NB4 (cell line): ENCODE measurements around the gene EIF3K.

Experiments
- POLR2A ChIP-seq: IDR thresholded peaks from 2 replicates; pipeline ENCODE4 v1.6.1; 2011; ENCODE audit warnings: mild to moderate bottlenecking; ENCODE audit not compliant: insufficient read length; ENCODE audit errors: extremely low read depth
- TF ChIP-seq, protein P1 (sequence below): IDR thresholded peaks from one replicate; pipeline ENCODE4 v1.5.1; 2012; ENCODE audit warnings: low read depth, low read length

DNA sequence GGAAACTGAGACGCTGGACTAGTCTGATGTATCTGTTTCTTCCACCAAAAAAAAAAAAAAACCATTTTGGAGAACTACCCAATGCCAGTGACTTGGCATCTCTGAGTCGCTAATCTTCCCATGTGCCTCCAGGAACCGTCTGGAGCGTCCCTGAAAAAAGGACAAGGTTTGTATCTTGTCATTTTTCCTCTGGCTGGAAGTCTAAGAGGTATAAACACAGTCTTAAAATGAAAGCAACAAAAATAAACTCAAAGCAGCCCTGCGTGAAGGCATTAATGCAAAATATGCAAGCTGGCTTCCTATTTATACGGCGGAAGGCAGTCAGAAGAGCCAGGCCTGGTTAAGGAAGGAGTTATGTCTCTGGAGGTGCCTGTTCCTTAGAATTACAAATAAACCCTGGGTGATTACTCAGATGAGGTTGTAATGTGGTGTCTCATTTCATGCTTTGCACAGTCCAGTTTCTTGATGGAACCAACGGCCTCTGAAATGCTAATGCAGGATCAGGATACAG lies 48.7 kb downstream of the EIF3K start:
- TF ChIP-seq, protein P1, sequence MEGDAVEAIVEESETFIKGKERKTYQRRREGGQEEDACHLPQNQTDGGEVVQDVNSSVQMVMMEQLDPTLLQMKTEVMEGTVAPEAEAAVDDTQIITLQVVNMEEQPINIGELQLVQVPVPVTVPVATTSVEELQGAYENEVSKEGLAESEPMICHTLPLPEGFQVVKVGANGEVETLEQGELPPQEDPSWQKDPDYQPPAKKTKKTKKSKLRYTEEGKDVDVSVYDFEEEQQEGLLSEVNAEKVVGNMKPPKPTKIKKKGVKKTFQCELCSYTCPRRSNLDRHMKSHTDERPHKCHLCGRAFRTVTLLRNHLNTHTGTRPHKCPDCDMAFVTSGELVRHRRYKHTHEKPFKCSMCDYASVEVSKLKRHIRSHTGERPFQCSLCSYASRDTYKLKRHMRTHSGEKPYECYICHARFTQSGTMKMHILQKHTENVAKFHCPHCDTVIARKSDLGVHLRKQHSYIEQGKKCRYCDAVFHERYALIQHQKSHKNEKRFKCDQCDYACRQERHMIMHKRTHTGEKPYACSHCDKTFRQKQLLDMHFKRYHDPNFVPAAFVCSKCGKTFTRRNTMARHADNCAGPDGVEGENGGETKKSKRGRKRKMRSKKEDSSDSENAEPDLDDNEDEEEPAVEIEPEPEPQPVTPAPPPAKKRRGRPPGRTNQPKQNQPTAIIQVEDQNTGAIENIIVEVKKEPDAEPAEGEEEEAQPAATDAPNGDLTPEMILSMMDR, result no peak
- no peak for TF ChIP-seq POLR2A
